Activated naive CD4-positive, alpha-beta T cell treated with anti-CD3 and anti-CD28 coated beads, Interleukin-2, amount 50 U/mL, for 72 hours (primary cell): ENCODE measurements around the gene GRIN2D. TPM values are rescaled to one million over a fixed set of nuclear protein-coding genes. Genes with fewer than 3 reads are reported as not detected.

Experiments used
- ATAC-seq, 2 donors: fragments of 150-1000 bp; cut with Tn5 transposase; 2 replicates each; pipeline ENCODE4 v1.10.0; 2021; ENCODE audit warnings: mild to moderate bottlenecking in 2 of 2, moderate library complexity in 2 of 2
- DNase-seq, 2 donors: peaks; one replicate each; pipeline ENCODE4 v3.0.0; 2021 to 2022; ENCODE audit warnings: low spot score in 2 of 2
- H3K27ac Mint-ChIP-seq, 2 donors: one replicate each; pipeline ENCODE4 v1.8.0; 2022; ENCODE audit warnings: mild to moderate bottlenecking in 2 of 2, mixed read lengths in 2 of 2
- H3K36me3 Mint-ChIP-seq, 2 donors: one replicate each; pipeline ENCODE4 v1.8.0; 2022; ENCODE audit warnings: mixed read lengths in 2 of 2
- H3K9me3 Mint-ChIP-seq, 2 donors: one replicate each; pipeline ENCODE4 v1.8.0; 2022; ENCODE audit warnings: mixed read lengths in 2 of 2
- total RNA-seq, 2 donors: library from RNA; stranded (reverse); gene quantifications; one replicate each; pipeline ENCODE4 v1.2.3, GENCODE V29; 2022

The GRIN2D gene
- total RNA-seq, 2 donors from 2014 or later: 0.23 to 0.45 TPM

GRCh38 chr19:48405010-48405659 lies 11.7 kb downstream of the GRIN2D start:
- Mint-ChIP-seq H3K27ac (no peak overlapping the region), H3K36me3 (no peaks in the 10 kb centered on the region), H3K9me3 (no peaks in the 10 kb centered on the region)
- no peak for ATAC-seq
- DNase-seq: no peak

GRCh38 chr19:48405850-48406249 lies 12.4 kb downstream of the GRIN2D start:
- no peak overlapping the region for H3K27ac Mint-ChIP-seq
- no peaks in the 10 kb centered on the region for H3K36me3 Mint-ChIP-seq
- no peaks in the 10 kb centered on the region for H3K9me3 Mint-ChIP-seq
- ATAC-seq (no peak), DNase-seq (no peak)

GRCh38 chr19:48413879-48414587 lies 20.6 kb downstream of the GRIN2D start:
- no peaks in the 10 kb centered on the region for H3K9me3 Mint-ChIP-seq

GRCh38 chr19:48415395-48415794 lies 21.9 kb downstream of the GRIN2D start:
- peak; percentile 6 to 72 for ATAC-seq
- Mint-ChIP-seq H3K27ac (no peak overlapping the region), H3K9me3 (no peaks in the 10 kb centered on the region)

More at GRCh38 chr19:48413879-48414587, 20.6 kb downstream of the GRIN2D start:
- no peak overlapping the region for H3K27ac Mint-ChIP-seq
- DNase-seq (no peak), ATAC-seq (no peak)
- H3K36me3 Mint-ChIP-seq: no peaks in the 10 kb centered on the region

GRCh38 chr19:48415806-48416221 lies 22.3 kb downstream of the GRIN2D start:
- Mint-ChIP-seq H3K27ac (no peak overlapping the region), H3K9me3 (no peaks in the 10 kb centered on the region), H3K36me3 (no peaks in the 10 kb centered on the region)
- no peak for DNase-seq
- no peak for ATAC-seq

More at GRCh38 chr19:48415395-48415794, 21.9 kb downstream of the GRIN2D start:
- H3K36me3 Mint-ChIP-seq: no peaks in the 10 kb centered on the region
- DNase-seq: peak in 1 of 2 donors; percentile 73

GRCh38 chr19:48417421-48417820 lies 24.0 kb downstream of the GRIN2D start:
- Mint-ChIP-seq H3K9me3 (no peaks in the 10 kb centered on the region), H3K36me3 (no peaks in the 10 kb centered on the region), H3K27ac (no peak overlapping the region)
- ATAC-seq (no peak), DNase-seq (no peak)

- DNase-seq (peak in 1 of 2 donors; percentile 59), ATAC-seq (peak; percentile 25 to 70)
- peak overlapping the region; percentile 70 to 85 for H3K27ac Mint-ChIP-seq
- H3K9me3 Mint-ChIP-seq: no peaks in the 10 kb centered on the region
- no peaks in the 10 kb centered on the region for H3K36me3 Mint-ChIP-seq
These were observed 25.0 kb downstream of the GRIN2D start for GRCh38 chr19:48418317-48419064.

- ATAC-seq: peak; percentile 85 to 88
- H3K27ac Mint-ChIP-seq: peak overlapping the region; percentile 70 to 85
- H3K36me3 Mint-ChIP-seq: no peaks in the 10 kb centered on the region
- peak; percentile 71 to 87 for DNase-seq
- no peaks in the 10 kb centered on the region for H3K9me3 Mint-ChIP-seq
These were observed 25.9 kb downstream of the GRIN2D start for GRCh38 chr19:48419158-48419920.

GRCh38 chr19:48421548-48421947 lies 28.1 kb downstream of the GRIN2D start:
- no peaks in the 10 kb centered on the region for H3K36me3 Mint-ChIP-seq
- no peak for ATAC-seq

GRCh38 chr19:48424694-48425219 lies 31.3 kb downstream of the GRIN2D start:
- no peaks in the 10 kb centered on the region for H3K36me3 Mint-ChIP-seq
- H3K9me3 Mint-ChIP-seq: no peaks in the 10 kb centered on the region
- ATAC-seq (peak in 1 of 2 donors; percentile 52), DNase-seq (no peak)
- H3K27ac Mint-ChIP-seq: no peak overlapping the region

More at GRCh38 chr19:48421548-48421947, 28.1 kb downstream of the GRIN2D start:
- Mint-ChIP-seq H3K9me3 (no peaks in the 10 kb centered on the region), H3K27ac (no peak overlapping the region)
- no peak for DNase-seq

GRCh38 chr19:48428670-48429069 lies 35.2 kb downstream of the GRIN2D start:
- ATAC-seq: no peak
- DNase-seq: no peak
- no peaks in the 10 kb centered on the region for H3K36me3 Mint-ChIP-seq
- H3K9me3 Mint-ChIP-seq: no peaks in the 10 kb centered on the region
- H3K27ac Mint-ChIP-seq: no peak overlapping the region

- ATAC-seq: no peak
- no peak overlapping the region for H3K27ac Mint-ChIP-seq
- no peaks in the 10 kb centered on the region for H3K36me3 Mint-ChIP-seq
- H3K9me3 Mint-ChIP-seq: no peaks in the 10 kb centered on the region
- DNase-seq: no peak
These were observed 39.9 kb downstream of the GRIN2D start for GRCh38 chr19:48433337-48433736.

- ATAC-seq (no peak), DNase-seq (no peak)
- Mint-ChIP-seq H3K9me3 (no peaks in the 10 kb centered on the region), H3K36me3 (peaks cover 0 to 1% of the 10 kb centered on the region in 2 donors), H3K27ac (no peak overlapping the region)
These were observed 43.1 kb downstream of the GRIN2D start for GRCh38 chr19:48436586-48436985.

GRCh38 chr19:48441360-48442050 lies 48.0 kb downstream of the GRIN2D start:
- ATAC-seq (no peak), DNase-seq (no peak)
- H3K27ac Mint-ChIP-seq: no peak overlapping the region
- H3K9me3 Mint-ChIP-seq: no peaks in the 10 kb centered on the region
- peaks cover 10 to 16% of the 10 kb centered on the region in 2 donors for H3K36me3 Mint-ChIP-seq

GRCh38 chr19:48442116-48443035 lies 48.9 kb downstream of the GRIN2D start:
- DNase-seq (no peak), ATAC-seq (no peak)
- Mint-ChIP-seq H3K36me3 (peaks cover 11 to 16% of the 10 kb centered on the region in 2 donors), H3K27ac (no peak overlapping the region), H3K9me3 (no peaks in the 10 kb centered on the region)
